ENCODE measurements around the gene POU2AF1. TPM values are rescaled to one million over a fixed set of nuclear protein-coding genes. Genes with fewer than 3 reads are reported as not detected.

Gene POU2AF1, protein sequence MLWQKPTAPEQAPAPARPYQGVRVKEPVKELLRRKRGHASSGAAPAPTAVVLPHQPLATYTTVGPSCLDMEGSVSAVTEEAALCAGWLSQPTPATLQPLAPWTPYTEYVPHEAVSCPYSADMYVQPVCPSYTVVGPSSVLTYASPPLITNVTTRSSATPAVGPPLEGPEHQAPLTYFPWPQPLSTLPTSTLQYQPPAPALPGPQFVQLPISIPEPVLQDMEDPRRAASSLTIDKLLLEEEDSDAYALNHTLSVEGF
- total RNA-seq (2021; fragmentation: NEBNext Ultra II Directional; extraction: Animal tissue kit (Norgen Biotek cat#: 25700)) (not detected in 2 replicates), polyA plus RNA-seq (2011; rRNA removed) (not detected in 2 replicates), polyA minus RNA-seq (2011; rRNA and poly(A)+ RNA removed) (not detected in 2 replicates)
- not detected for polyA plus RNA-seq (2011; cell fraction: cytosol; rRNA removed)
- not detected for polyA plus RNA-seq (2011; cell fraction: nucleus; rRNA removed)
- not detected in 4 replicates for polyA plus RNA-seq (2012, experiment 1 of 2)
- not detected for polyA plus RNA-seq (2012, experiment 2 of 2)
- polyA plus RNA-seq (2013, experiment 1 of 2): not detected
- polyA plus RNA-seq (2013, experiment 2 of 2): not detected
- polyA minus RNA-seq (2011; cell fraction: cytosol; rRNA and poly(A)+ RNA removed): not detected
- polyA minus RNA-seq (2011; cell fraction: nucleus; rRNA and poly(A)+ RNA removed): not detected
- long read RNA-seq, experiment 1: 0 reads
- long read RNA-seq, experiment 2: 0 reads

DNA sequence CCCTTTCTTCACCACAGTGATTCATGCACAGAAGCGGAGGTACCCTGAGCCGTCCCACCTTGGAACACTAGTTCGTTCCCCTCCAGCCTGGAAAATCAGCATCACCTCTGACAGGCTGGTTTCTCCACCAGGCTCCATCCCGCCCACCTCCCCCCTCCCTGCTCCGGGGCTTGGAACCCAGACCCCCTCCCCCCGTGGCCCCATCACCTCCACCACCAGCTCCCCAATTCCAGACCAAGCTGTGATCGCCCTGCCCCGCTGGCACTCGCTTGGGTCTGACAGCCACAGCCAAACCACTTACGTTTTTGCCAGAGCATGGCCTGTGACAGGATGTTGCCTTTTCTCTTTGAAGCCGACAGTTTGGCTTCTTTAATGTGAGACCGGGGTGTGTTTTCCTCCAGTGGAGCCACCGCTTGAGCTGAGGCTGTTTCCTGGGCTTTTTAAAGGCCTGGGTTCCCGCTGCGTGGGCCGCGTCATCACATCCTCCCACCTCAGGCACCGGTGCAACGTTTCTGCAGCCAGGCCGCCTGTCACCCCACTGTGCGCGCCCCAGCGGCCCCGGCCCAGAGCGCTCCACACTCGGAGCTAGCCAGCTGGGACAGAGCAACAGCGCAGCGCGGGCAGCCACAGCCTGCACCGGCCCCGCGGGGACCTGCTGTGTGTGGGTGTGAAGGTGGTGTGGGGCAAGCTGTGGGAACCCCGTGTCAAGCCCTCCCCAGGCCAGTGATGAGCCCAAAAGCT is at the start of gene POU2AF1:
TSS of gene POU2AF1 (minus strand) at position 415 of the 741 bp plus-strand sequence. CDS start at position 317, 98 bp downstream.
- H2BK15ac ChIP-seq (ENCODE audit: low read length): no peak within 1 kb of the TSS
- H2BK12ac ChIP-seq (ENCODE audit: low read depth, low read length): no peak within 1 kb of the TSS
- no peak within 1 kb of the TSS for H3K14ac ChIP-seq (ENCODE audit: insufficient read length)
- H2AK5ac ChIP-seq (ENCODE audit: low read depth, low read length): no peak within 1 kb of the TSS
- no peak within 1 kb of the TSS for H4K91ac ChIP-seq (replicated peaks; ENCODE audit: insufficient read length, low read length)
- FAIRE-seq (no peak), DNase-seq (ENCODE audit: low read depth in 1 of 2, low spot score in 2 of 2) (no peak)
- ChIA-PET POLR2A (ENCODE audit: partially characterized antibody) (interaction anchor here (1.0 kb wide), 1 partner anchor 9 kb away, joined by 3 read pairs; no protein-coding TSS in a partner anchor), CTCF (ENCODE audit: partially characterized antibody) (interaction anchor here (0.7 to 1.5 kb wide), 5 partner anchors 13 to 621 kb away, joined by 3 to 5 read pairs (median 3); no protein-coding TSS in a partner anchor)
- TF ChIP-seq PHF8 (conservative IDR thresholded peaks at IDR 0.05; ENCODE audit: low read depth, low read length): no peak
- no peak for TF ChIP-seq TEAD4 (IDR thresholded peaks at IDR 0.05; ENCODE audit: low read depth, low read length)
- no peak for TF ChIP-seq KDM5A (IDR thresholded peaks at IDR 0.05; ENCODE audit: low read length)
- no peak for TF ChIP-seq YY1 (IDR thresholded peaks at IDR 0.05; ENCODE audit: low read depth, low read length)
- no peak for TF ChIP-seq HDAC2 (IDR thresholded peaks at IDR 0.05; ENCODE audit: borderline replicate concordance in 1 of 2, low read depth in 2 of 2, low read length in 2 of 2)
- no peak for TF ChIP-seq SP1 (IDR thresholded peaks at IDR 0.05; ENCODE audit: low read depth, low read length)
- H3K56ac ChIP-seq (replicated peaks; ENCODE audit: insufficient read length, low read depth, low read length): no peak within 1 kb of the TSS
- H3K79me1 ChIP-seq (ENCODE audit: low read depth, low read length): no peaks in the 10 kb centered on the region
- H3K18ac ChIP-seq (ENCODE audit: extremely low read depth, low read length): peak within 1 kb of the TSS; percentile 48; the same call in 1 of the 2 replicates
- H3K27ac ChIP-seq (ENCODE audit: low read depth, low read length): no peak within 1 kb of the TSS
- no peak within 1 kb of the TSS for H2BK5ac ChIP-seq (ENCODE audit: low read depth, low read length)
- no peak within 1 kb of the TSS for H2BK120ac ChIP-seq (replicated peaks; ENCODE audit: low read depth, low read length)
- no peaks in the 10 kb centered on the region for H3K23me2 ChIP-seq (ENCODE audit: low read depth, low read length)
- H2BK20ac ChIP-seq (ENCODE audit: low read length): no peak within 1 kb of the TSS
- no peak within 1 kb of the TSS for H3K4ac ChIP-seq (replicated peaks; ENCODE audit: insufficient read length, low read depth, low read length)
- no peak within 1 kb of the TSS for H3K23ac ChIP-seq (ENCODE audit: insufficient read length)
- no peaks in the 10 kb centered on the region for H3K4me1 ChIP-seq (replicated peaks in 1 of 4; ENCODE audit: control insufficient read depth in 3 of 4, insufficient read depth in 4 of 4, low read length in 3 of 4)
- no peaks in the 10 kb centered on the region for H3K9me3 ChIP-seq (ENCODE audit: insufficient read depth in 2 of 2, low read depth in 1 of 2, low read length in 1 of 2)
- 95% methylated on average over 13 of the region's 33 CpGs; no CpG with 5 or more reads in 1 of the 2 experiments for WGBS, 2 experiments (ENCODE audit: extremely low coverage in 1 of 2, insufficient coverage in 1 of 2, insufficient read length in 1 of 2, insufficient replicate concordance in 2 of 2, low coverage in 1 of 2, low lambda C conversion rate in 2 of 2, missing lambda C conversion rate in 1 of 2)
- H3K27me3 ChIP-seq (replicated peaks in 1 of 4; ENCODE audit: control insufficient read depth in 3 of 4, extremely low read depth in 1 of 4, insufficient read depth in 3 of 4, low read length in 3 of 4): no peaks in the 10 kb centered on the region
- no peak within 1 kb of the TSS for H4K5ac ChIP-seq (ENCODE audit: insufficient read length, low read depth, low read length)
- no peak within 1 kb of the TSS for H3K4me2 ChIP-seq (ENCODE audit: insufficient read depth in 1 of 2, low read depth in 2 of 2, low read length in 2 of 2)
- no peaks in the 10 kb centered on the region for H3K36me3 ChIP-seq (ENCODE audit: control insufficient read depth in 2 of 4, insufficient read depth in 4 of 4, low read length in 3 of 4)
- no peak within 1 kb of the TSS for H3K9ac ChIP-seq (replicated peaks in 1 of 4; ENCODE audit: extremely low read depth in 1 of 4, low read depth in 3 of 4, low read length in 3 of 4)
- H4K20me1 ChIP-seq (replicated peaks in 1 of 2; ENCODE audit: control insufficient read depth in 1 of 2, insufficient read depth in 2 of 2, low read length in 2 of 2): no peaks in the 10 kb centered on the region
- H3K4me3 ChIP-seq (ENCODE audit: extremely low read depth in 1 of 4, insufficient read depth in 2 of 4, low read depth in 3 of 4, low read length in 4 of 4): no peak within 1 kb of the TSS
- H4K8ac ChIP-seq (ENCODE audit: extremely low read depth, insufficient read depth, low read length): no peak within 1 kb of the TSS; the same call in 1 of the 2 replicates
- no peaks in the 10 kb centered on the region for H3K79me2 ChIP-seq (ENCODE audit: control insufficient read depth in 1 of 2, insufficient read depth in 2 of 2, low read length in 2 of 2)
- peak within 1 kb of the TSS; percentile 62; the same call in 1 of the 2 replicates for H2AFZ ChIP-seq (ENCODE audit: low read length)

Data from H1 (cell line).